BJ (cell line): ENCODE data around the gene WDR81. TPM values are rescaled to one million over a fixed set of nuclear protein-coding genes. Genes with fewer than 3 reads are reported as not detected.

ENCODE experiments used
- CTCF ChIA-PET: fragments of 350-600 bp; formaldehyde crosslinking; extraction: SDS; loops from one replicate; lab custom pipeline; 2021; ENCODE audit warnings: antibody characterized with exemption, inconsistent platforms; lab: Yijun Ruan, JAX
- POLR2A ChIA-PET: fragments of 300-600 bp; sonication (Branson Sonifier 250); formaldehyde crosslinking; extraction: SDS; loops from one replicate; lab custom pipeline; 2021; ENCODE audit warnings: antibody characterized with exemption; lab: Charles Lee
- DNase-seq: peaks from one replicate; pipeline ENCODE4 v3.0.0-alpha.2; 2011; ENCODE audit warnings: low read depth
- H3K27me3 ChIP-seq: 2 replicates; pipeline ENCODE4 v1.6.0; 2011; ENCODE audit warnings: low read length; ENCODE audit not compliant: control insufficient read depth, insufficient read depth
- H3K36me3 ChIP-seq: 2 replicates; pipeline ENCODE4 v1.5.1; 2011; ENCODE audit warnings: low read length; ENCODE audit not compliant: control insufficient read depth, insufficient read depth
- H3K4me3 ChIP-seq: 2 replicates; pipeline ENCODE4 v1.5.1; 2011; ENCODE audit warnings: low read depth, mild to moderate bottlenecking, control low read depth, low read length
- CTCF ChIP-seq: IDR thresholded peaks from 2 replicates; pipeline ENCODE4 v1.5.1; 2011; ENCODE audit warnings: low read depth, mild to moderate bottlenecking, control low read depth, inconsistent platforms, low read length, moderate library complexity; ENCODE audit not compliant: insufficient read depth
- polyA plus RNA-seq: library from polyadenylated mRNA; depleted of rRNA; stranded (reverse); fragments of >200 nt; gene quantifications from 2 replicates; pipeline ENCODE4 v1.2.3, GENCODE V29; 2011

WDR81 gene
- polyA plus RNA-seq, 1 experiment: 4.8 TPM

- Histone ChIP-seq H3K36me3 (no peaks in the 10 kb centered on the region), H3K27me3 (no peaks in the 10 kb centered on the region; the same call in 1 of the 2 replicates), H3K4me3 (no peak overlapping the region)
- no peak for TF ChIP-seq CTCF
- no peak for DNase-seq
- POLR2A ChIA-PET: no interaction called here
- CTCF ChIA-PET: interaction anchor here (1.3 to 1.4 kb wide), 2 partner anchors 30 to 84 kb away, joined by 3 to 5 read pairs; no protein-coding TSS in a partner anchor
These were observed 29.4 kb downstream of the WDR81 start for GRCh38 chr17:1753767-1754429.

- Histone ChIP-seq H3K36me3 (no peaks in the 10 kb centered on the region), H3K4me3 (no peak overlapping the region), H3K27me3 (no peaks in the 10 kb centered on the region; the same call in 1 of the 2 replicates)
- CTCF ChIA-PET: interaction anchor here (1.3 to 1.4 kb wide), 2 partner anchors 29 to 85 kb away, joined by 3 to 5 read pairs; no protein-coding TSS in a partner anchor
- TF ChIP-seq CTCF: no peak
- POLR2A ChIA-PET: no interaction called here
- DNase-seq: no peak
These were observed 30.1 kb downstream of the WDR81 start for GRCh38 chr17:1754430-1755112.

GRCh38 chr17:1755252-1755826 lies 30.8 kb downstream of the WDR81 start:
- H3K36me3 ChIP-seq: no peaks in the 10 kb centered on the region
- no peaks in the 10 kb centered on the region; the same call in 1 of the 2 replicates for H3K27me3 ChIP-seq
- H3K4me3 ChIP-seq: no peak overlapping the region
- CTCF ChIA-PET: interaction anchor here (1.0 to 1.3 kb wide), 2 partner anchors 25 to 28 kb away, joined by 3 to 5 read pairs; no protein-coding TSS in a partner anchor
- no peak for TF ChIP-seq CTCF
- POLR2A ChIA-PET: no interaction called here
- DNase-seq: no peak

- ChIA-PET POLR2A (no interaction called here), CTCF (interaction anchor here (0.7 to 1.0 kb wide), 2 partner anchors 24 to 309 kb away, joined by 3 read pairs; no protein-coding TSS in a partner anchor)
- Histone ChIP-seq H3K36me3 (no peaks in the 10 kb centered on the region), H3K4me3 (no peak overlapping the region), H3K27me3 (no peaks in the 10 kb centered on the region; the same call in 1 of the 2 replicates)
- no peak for TF ChIP-seq CTCF
- DNase-seq: no peak
These were observed 31.3 kb downstream of the WDR81 start for GRCh38 chr17:1755827-1756262.

GRCh38 chr17:1758807-1759206 lies 34.3 kb downstream of the WDR81 start:
- ChIA-PET CTCF (no interaction called here), POLR2A (no interaction called here)
- Histone ChIP-seq H3K4me3 (no peak overlapping the region), H3K27me3 (no peaks in the 10 kb centered on the region), H3K36me3 (no peaks in the 10 kb centered on the region)
- DNase-seq: no peak
- TF ChIP-seq CTCF: no peak
